Activated T-cell treated with anti-CD3 and anti-CD28 coated beads, Interleukin-2, amount 50 U/mL, for 72 hours (primary cell): ENCODE data around the gene NLK. TPM values are rescaled to one million over a fixed set of nuclear protein-coding genes. Genes with fewer than 3 reads are reported as not detected.
"Not testable (repeated sequence)": the region's sequence is repeated elsewhere in the genome, so short reads cannot be mapped to it uniquely, and the experiment has no call there.

ENCODE experiments used
- ATAC-seq, 2 donors: fragments of 150-1000 bp; cut with Tn5 transposase; replicated peaks in 1 of 2; 2 replicates each; pipeline ENCODE4 v1.10.0; 2021; ENCODE audit warnings: moderate library complexity in 2 of 2, mild to moderate bottlenecking in 1 of 2
- DNase-seq, 2 donors: peaks; one replicate each; pipeline ENCODE4 v3.0.0; 2021 to 2022; ENCODE audit warnings: mixed read lengths in 1 of 2
- H3K27ac Mint-ChIP-seq: one replicate; pipeline ENCODE4 v1.8.0; 2022; ENCODE audit warnings: mild to moderate bottlenecking, moderate library complexity, mixed read lengths
- H3K27me3 Mint-ChIP-seq: one replicate; pipeline ENCODE4 v1.8.0; 2022; ENCODE audit warnings: low read depth, mixed read lengths
- H3K36me3 Mint-ChIP-seq, 2 donors: one replicate each; pipeline ENCODE4 v1.8.0; 2022; ENCODE audit warnings: mixed read lengths in 2 of 2, mild to moderate bottlenecking in 1 of 2; ENCODE audit not compliant: insufficient read depth in 2 of 2
- H3K4me1 Mint-ChIP-seq: one replicate; pipeline ENCODE4 v1.8.0; 2022; ENCODE audit warnings: low read depth, mixed read lengths
- H3K4me3 Mint-ChIP-seq, 2 donors: one replicate each; pipeline ENCODE4 v1.8.0; 2022; ENCODE audit warnings: mild to moderate bottlenecking in 2 of 2, mixed read lengths in 2 of 2, moderate library complexity in 2 of 2
- H3K9me3 Mint-ChIP-seq, 2 donors: one replicate each; pipeline ENCODE4 v1.8.0; 2022; ENCODE audit warnings: mixed read lengths in 2 of 2
- total RNA-seq, 2 donors: library from RNA; stranded (reverse); gene quantifications; one replicate each; pipeline ENCODE4 v1.2.3, GENCODE V29; 2022

Gene NLK
- total RNA-seq, 2 donors from 2014 or later, result 10.0 to 11.7 TPM

DNA sequence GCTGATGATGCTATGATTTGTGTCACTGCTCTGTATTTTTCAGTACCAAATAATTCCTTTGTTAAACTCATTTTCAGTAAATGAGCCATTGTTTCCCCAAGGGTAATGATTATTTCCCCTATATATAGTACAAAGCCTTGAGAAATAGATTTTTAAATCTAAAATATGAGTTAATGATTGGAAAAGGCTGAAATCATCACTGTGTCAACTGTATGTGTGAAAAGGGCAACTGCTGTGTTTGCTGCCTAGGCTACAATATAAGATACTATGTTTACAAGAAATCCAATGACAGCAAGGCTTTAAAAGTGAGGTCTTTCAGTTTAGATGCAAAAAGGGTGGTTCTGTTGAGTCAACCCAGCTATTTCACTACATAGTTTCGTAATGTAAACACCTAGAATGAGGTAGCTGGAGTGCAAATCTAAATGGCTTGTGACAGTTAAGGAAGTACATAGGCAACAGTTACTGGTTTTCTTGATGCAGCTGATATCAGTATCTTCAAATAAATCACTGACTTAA, 15.3 kb downstream of the NLK start:
- Mint-ChIP-seq H3K36me3 (no peaks in the 10 kb centered on the region), H3K27me3 (no peaks in the 10 kb centered on the region), H3K27ac (peak overlapping the region; percentile 99), H3K4me3 (peak overlapping the region; percentile 62 to 82), H3K9me3 (no peaks in the 10 kb centered on the region), H3K4me1 (peaks cover 40% of the 10 kb centered on the region)
- ATAC-seq (peak; percentile 92 to 96), DNase-seq (peak in 1 of 2 donors; percentile 34)

DNA sequence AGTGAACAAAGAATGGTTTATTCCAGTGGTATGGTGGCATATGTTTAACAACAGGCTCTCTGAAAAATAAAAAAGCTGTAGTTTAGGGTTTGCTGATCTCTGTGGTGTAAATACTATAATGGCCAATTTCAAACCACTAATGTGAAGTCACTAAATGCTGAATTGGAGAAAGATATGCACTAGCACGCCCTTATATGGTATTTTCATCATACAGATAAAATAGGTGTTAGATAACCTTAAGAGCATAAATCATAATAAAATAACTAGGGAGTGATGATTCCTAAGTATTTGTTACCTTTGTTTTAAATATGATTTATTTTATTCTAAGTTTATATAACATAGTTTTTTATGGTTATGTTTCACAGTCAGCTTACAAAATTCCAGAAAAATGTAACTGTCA, 17.2 kb downstream of the NLK start:
- Mint-ChIP-seq H3K27me3 (no peaks in the 10 kb centered on the region), H3K4me1 (peaks cover 34% of the 10 kb centered on the region), H3K27ac (no peak overlapping the region)

DNA sequence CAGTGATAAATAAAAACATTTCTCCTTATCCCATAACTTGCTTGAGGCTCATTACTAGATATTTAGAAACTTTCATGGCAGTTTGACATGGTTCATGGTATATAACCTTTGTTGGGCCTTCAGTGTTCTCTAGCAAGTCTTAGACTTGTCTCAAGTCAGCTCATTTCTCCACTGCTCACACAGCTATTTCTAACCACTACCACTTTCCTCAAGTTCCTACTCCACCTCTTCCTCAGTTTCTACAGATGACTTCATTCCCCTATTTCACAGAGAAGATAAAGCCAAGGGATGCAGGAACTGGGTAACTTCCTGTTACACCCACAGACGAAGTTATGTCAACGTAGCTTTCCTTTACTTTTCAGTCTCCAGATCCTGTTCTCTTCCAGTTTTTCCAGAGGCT, 23.2 kb downstream of the NLK start:
- no peak overlapping the region for H3K27ac Mint-ChIP-seq
- no peaks in the 10 kb centered on the region for H3K27me3 Mint-ChIP-seq
- DNase-seq, result no peak
- no peak overlapping the region for H3K4me3 Mint-ChIP-seq
- H3K36me3 Mint-ChIP-seq, result no peaks in the 10 kb centered on the region
- ATAC-seq, result no peak
- peaks cover 21% of the 10 kb centered on the region for H3K4me1 Mint-ChIP-seq
- H3K9me3 Mint-ChIP-seq, result no peaks in the 10 kb centered on the region

More for the DNA sequence above, 17.2 kb downstream of the NLK start:
- ATAC-seq, result no peak
- no peaks in the 10 kb centered on the region for H3K9me3 Mint-ChIP-seq
- no peak for DNase-seq
- H3K4me3 Mint-ChIP-seq, result no peak overlapping the region
- H3K36me3 Mint-ChIP-seq, result no peaks in the 10 kb centered on the region

DNA sequence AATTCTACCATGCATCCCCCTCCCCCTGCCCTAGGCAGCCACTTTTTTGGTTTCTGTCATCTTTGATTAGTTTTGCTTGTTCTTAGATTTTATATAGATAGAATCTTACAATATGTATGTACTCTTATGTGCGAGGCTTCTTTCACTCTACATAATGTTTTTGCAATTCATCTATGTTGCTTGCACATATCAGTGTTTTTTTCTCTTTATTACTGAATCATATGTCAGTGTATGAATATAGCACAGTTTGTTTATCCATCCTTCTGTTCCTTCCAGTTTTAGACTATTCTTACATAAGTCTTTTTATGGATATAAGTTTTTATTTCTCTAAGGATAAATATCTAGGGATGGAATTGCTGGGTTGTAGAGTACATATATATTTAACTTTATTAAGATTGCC, 26.6 kb downstream of the NLK start:
- Mint-ChIP-seq H3K27ac (no peak overlapping the region), H3K4me1 (peaks cover 44% of the 10 kb centered on the region), H3K4me3 (no peak overlapping the region), H3K9me3 (peaks cover 4 to 5% of the 10 kb centered on the region in 2 donors), H3K36me3 (peaks cover 3 to 11% of the 10 kb centered on the region in 2 donors), H3K27me3 (no peaks in the 10 kb centered on the region)
- no peak for ATAC-seq
- DNase-seq, result no peak

DNA sequence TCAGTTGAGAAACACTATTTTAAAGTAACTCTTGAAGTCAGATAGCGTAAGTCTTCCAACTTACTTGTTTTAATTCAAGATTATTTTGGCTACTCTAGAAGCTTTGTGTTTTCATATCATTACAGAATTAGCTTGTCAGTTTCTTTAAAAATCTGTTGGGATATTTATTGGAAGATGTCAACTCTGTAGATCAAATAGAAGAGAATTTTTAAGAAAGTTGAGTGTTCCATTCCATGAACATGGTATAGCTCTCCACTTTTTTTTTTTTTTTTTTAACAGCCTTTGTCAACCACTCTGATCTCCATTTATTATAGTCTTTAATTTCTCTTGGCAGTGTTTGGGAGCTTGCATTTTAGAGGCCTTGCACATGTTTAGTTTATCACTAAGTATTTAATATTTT, 28.7 kb downstream of the NLK start:
- no peaks in the 10 kb centered on the region for H3K27me3 Mint-ChIP-seq
- no peak overlapping the region for H3K27ac Mint-ChIP-seq
- peaks cover 3 to 11% of the 10 kb centered on the region in 2 donors for H3K36me3 Mint-ChIP-seq
- H3K4me3 Mint-ChIP-seq, result no peak overlapping the region
- H3K9me3 Mint-ChIP-seq, result peaks cover 4 to 5% of the 10 kb centered on the region in 2 donors
- no peak for DNase-seq
- H3K4me1 Mint-ChIP-seq, result peaks cover 42% of the 10 kb centered on the region
- no peak for ATAC-seq

DNA sequence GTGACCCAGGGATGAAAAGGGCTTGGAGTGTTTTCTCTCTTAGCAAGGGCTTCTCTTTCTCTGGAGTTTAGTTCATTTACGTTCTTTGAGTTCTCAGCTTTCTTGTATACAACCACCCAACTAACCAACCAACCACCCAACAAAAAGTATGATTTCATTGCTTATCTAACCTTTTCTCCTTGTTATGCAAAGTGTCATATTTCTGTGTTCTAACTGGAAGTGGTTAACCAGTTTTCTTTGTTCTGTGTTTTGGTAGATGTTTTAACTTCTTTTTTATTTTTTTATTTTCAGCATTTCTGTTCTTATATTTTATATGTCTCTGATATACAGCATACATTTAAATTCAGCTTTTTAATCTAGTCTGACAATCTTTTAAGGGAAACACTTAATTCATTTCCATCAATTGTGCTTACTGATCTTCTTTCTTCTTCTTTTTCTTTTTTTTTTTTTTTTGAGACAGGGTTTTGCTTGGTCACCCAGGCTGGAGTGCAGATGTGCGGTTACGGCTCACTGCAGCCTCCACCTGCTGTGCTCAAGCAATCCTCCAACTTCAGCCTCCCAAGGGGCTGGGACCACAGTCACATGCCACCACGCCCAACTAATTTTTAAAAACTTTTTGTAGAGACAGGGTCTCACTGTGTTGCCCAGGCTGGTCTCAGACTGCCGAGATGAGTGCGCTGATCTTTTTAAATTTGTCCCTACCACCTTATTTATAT, 29.6 kb downstream of the NLK start:
- Mint-ChIP-seq H3K27ac (peak overlapping the region; percentile 71), H3K27me3 (no peaks in the 10 kb centered on the region), H3K4me1 (peaks cover 49% of the 10 kb centered on the region), H3K36me3 (peaks cover 3 to 11% of the 10 kb centered on the region in 2 donors), H3K4me3 (peak overlapping the region in 1 of 2 donors; percentile 63), H3K9me3 (peaks cover 4 to 5% of the 10 kb centered on the region in 2 donors)
- ATAC-seq, result peak; percentile 22 to 55
- DNase-seq, result no peak

DNA sequence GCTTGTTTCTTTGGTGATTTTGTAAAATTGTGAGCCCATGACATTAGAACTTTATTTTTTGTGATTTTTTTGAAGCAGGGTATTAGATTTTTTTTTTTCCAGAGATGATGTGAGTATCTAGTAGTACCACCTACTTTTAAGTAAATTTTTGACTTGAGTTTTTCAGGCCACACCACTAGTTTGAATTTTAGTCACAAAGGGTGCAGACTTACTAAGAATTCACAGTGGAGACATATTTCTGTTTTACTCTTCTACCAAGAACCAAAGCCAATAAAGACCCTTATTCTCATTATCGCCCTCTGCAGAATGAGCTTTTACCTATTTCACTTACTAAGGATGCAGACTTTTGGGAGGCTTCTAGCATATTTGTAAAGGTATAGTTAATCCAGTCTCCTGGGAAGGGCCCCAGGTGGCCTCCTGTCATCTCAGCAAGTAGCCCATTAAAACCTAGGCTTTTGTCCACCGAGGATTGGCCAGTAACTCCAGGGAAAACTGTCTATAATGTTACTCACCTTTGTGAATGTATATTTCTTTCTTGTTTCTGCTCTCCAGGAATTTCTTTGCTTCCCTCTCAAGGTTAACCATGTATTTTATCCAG, 30.6 kb downstream of the NLK start:
- Mint-ChIP-seq H3K4me3 (peak overlapping the region in 1 of 2 donors; percentile 63), H3K27ac (peak overlapping the region; percentile 83), H3K4me1 (peaks cover 51% of the 10 kb centered on the region), H3K9me3 (peaks cover 4 to 6% of the 10 kb centered on the region in 2 donors), H3K36me3 (peaks cover 3 to 11% of the 10 kb centered on the region in 2 donors), H3K27me3 (no peaks in the 10 kb centered on the region)
- ATAC-seq (peak; percentile 51 to 62), DNase-seq (no peak)

DNA sequence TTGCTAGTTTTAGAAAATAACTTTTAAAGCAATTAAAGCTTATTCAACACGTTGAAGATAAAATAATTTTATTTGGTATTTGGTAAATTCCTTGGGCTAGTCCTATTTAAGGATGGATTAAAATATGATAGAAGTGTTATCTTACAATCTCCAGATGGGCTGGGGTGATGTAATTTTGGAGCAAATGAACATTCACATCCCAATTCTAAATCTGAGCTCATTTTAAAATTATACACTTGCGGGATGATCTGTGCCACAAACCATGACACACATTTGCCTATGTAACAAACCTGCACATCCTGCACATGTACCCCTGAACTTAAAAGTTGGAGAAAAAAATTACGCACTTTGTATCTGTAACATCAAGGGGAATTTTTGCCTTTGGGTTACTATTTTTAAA, 31.5 kb downstream of the NLK start:
- H3K4me1 Mint-ChIP-seq, result peaks cover 59% of the 10 kb centered on the region
- no peak for ATAC-seq

DNA sequence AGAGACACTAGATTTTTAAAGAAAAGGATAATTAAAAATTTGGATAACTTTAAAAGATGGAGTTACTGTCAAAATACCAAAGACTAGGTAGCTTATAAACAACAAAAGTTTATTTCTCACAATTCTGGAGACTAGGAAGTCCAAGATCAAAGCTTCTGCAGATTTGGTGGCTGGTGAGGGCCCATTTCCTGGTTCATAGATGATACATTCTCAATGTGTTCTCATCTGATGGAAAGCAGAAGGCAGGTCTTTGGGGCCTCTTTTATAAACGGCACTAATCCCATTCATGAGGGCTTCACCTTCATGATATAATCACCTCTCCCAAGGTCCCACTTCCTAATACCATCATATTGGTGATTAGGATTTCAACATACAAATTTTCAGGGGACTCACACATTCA, 33.7 kb downstream of the NLK start:
- H3K36me3 Mint-ChIP-seq, result peaks cover 3 to 8% of the 10 kb centered on the region in 2 donors
- H3K4me1 Mint-ChIP-seq, result peaks cover 69% of the 10 kb centered on the region
- H3K27ac Mint-ChIP-seq, result no peak overlapping the region
- no peaks in the 10 kb centered on the region for H3K27me3 Mint-ChIP-seq
- DNase-seq (no peak), ATAC-seq (no peak)
- no peak overlapping the region for H3K4me3 Mint-ChIP-seq
- H3K9me3 Mint-ChIP-seq, result peaks cover 3 to 4% of the 10 kb centered on the region in 2 donors

More for the DNA sequence above, 31.5 kb downstream of the NLK start:
- Mint-ChIP-seq H3K4me3 (no peak overlapping the region), H3K9me3 (peaks cover 4 to 6% of the 10 kb centered on the region in 2 donors), H3K36me3 (peaks cover 3 to 11% of the 10 kb centered on the region in 2 donors), H3K27ac (no peak overlapping the region), H3K27me3 (no peaks in the 10 kb centered on the region)
- no peak for DNase-seq

DNA sequence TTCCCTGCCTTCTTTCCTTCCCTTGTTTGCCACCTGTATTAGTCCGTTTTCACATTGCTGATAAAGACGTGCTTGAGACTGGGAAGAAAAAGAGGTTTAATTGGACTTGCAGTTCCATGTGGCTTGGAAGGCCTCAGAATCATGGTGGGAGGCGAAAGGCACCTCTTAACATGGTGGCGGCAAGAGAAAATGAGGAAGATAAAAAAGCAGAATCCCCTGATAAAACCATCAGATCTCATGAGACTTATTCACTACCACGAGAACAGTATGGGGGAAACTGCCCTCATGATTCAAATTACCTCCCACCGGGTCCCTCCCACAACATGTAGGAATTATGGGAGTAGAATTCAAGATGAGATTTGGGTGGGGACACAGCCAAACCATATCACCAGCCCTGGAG, 34.7 kb downstream of the NLK start:
- ATAC-seq, H3K27ac Mint-ChIP-seq, H3K27me3 Mint-ChIP-seq, DNase-seq, H3K9me3 Mint-ChIP-seq, H3K4me3 Mint-ChIP-seq, H3K36me3 Mint-ChIP-seq: not testable (repeated sequence)
- peaks cover 59% of the 10 kb centered on the region for H3K4me1 Mint-ChIP-seq

DNA sequence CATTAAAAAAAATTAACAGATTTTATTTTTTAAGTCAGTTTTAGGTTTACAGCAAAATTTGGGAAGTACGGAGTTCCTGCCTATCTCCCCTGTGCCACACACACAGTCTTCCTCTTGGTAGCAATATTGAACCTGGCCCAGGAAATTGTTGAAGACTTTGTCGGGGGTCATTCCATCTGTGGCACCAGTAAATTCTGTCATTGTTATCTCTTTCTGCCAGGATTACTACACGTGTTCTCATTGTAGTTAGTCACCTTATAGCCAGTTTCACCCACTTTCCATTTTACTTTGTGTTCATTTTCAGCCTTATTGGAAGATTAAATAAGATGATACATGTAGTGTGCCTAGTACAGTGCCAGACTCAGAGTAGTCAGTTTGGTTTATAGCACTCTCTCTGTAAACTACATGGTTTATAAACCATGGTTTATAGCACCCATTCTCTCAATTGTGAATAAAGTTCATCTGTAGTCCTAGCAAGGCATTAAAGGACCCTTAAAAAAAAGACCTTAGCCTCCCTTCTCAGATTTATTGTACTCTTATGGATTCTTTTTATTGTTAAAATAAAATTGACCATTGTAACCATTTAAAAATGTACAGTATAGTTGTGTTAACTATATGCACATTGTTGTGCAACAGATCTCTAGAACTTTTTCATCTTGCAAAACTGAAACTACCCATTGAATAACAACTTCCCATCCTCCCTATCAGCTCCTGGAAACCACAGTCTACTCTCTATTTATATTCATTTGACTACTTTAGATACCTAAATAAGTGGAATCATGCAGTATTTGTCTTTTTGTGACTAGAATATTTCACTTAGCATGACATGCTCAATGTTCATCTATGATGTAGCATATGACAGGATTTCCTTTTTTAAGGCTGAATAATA, 36.1 kb downstream of the NLK start:
- peaks cover 0 to 1% of the 10 kb centered on the region in 2 donors for H3K9me3 Mint-ChIP-seq
- ATAC-seq (peak in 1 of 2 donors; percentile 13), DNase-seq (no peak)
- H3K4me1 Mint-ChIP-seq, result peaks cover 44% of the 10 kb centered on the region
- no peak overlapping the region for H3K4me3 Mint-ChIP-seq
- H3K27me3 Mint-ChIP-seq, result no peaks in the 10 kb centered on the region
- H3K27ac Mint-ChIP-seq, result no peak overlapping the region
- H3K36me3 Mint-ChIP-seq, result no peaks in the 10 kb centered on the region

DNA sequence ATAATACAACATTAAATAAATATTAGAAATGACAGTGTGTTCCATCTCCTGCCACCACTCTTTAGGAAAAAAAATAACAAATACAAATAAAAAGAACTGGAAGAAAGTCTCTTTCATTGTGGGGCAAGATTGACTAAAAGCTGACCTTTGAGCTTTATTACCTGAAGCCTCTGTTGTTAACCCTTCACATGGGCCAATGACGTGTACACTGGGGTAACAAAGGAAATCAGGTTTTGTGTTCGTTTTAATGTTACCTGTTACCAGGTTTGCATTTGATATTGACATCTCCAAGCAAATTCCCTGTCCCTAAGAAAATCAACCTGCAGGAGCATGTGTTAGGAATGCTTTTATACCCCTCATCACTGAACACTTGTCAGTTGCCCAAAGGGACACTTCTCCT, 39.0 kb downstream of the NLK start:
- Mint-ChIP-seq H3K36me3 (no peaks in the 10 kb centered on the region), H3K9me3 (peaks cover 0 to 1% of the 10 kb centered on the region in 2 donors), H3K27ac (no peak overlapping the region), H3K4me3 (no peak overlapping the region), H3K27me3 (no peaks in the 10 kb centered on the region), H3K4me1 (peaks cover 34% of the 10 kb centered on the region)
- ATAC-seq (no peak), DNase-seq (no peak)

DNA sequence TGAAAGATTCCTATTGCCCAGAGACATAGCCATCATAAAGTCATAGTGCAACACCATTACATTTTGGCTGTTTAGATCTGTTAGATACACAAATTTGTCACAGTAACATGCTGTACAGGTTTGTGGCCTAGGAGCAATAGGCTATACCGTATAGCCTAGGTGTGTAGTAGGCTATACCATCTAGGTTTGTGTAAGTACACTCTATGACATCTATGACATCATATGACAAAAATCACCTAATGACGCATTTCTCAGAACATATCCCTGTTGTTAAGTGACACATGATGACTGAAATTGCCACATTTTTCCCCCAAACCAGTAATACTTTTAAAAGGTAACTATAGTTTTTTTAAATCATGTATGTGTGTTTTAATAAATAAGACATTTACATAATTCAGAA, 43.3 kb downstream of the NLK start:
- peaks cover 12% of the 10 kb centered on the region for H3K4me1 Mint-ChIP-seq
- ATAC-seq, result peak; percentile 46 to 57
- peaks cover 0 to 7% of the 10 kb centered on the region in 2 donors for H3K36me3 Mint-ChIP-seq
- H3K9me3 Mint-ChIP-seq, result peaks cover 3 to 4% of the 10 kb centered on the region in 2 donors
- no peak for DNase-seq
- H3K27me3 Mint-ChIP-seq, result no peaks in the 10 kb centered on the region
- H3K27ac Mint-ChIP-seq, result no peak overlapping the region
- H3K4me3 Mint-ChIP-seq, result no peak overlapping the region
